Measurements from ENCODE around the gene XAF1. TPM values are rescaled to one million over a fixed set of nuclear protein-coding genes. Genes with fewer than 3 reads are reported as not detected.

XAF1 gene
- total RNA-seq, 1 donor from 2014 or later: not detected

DNA sequence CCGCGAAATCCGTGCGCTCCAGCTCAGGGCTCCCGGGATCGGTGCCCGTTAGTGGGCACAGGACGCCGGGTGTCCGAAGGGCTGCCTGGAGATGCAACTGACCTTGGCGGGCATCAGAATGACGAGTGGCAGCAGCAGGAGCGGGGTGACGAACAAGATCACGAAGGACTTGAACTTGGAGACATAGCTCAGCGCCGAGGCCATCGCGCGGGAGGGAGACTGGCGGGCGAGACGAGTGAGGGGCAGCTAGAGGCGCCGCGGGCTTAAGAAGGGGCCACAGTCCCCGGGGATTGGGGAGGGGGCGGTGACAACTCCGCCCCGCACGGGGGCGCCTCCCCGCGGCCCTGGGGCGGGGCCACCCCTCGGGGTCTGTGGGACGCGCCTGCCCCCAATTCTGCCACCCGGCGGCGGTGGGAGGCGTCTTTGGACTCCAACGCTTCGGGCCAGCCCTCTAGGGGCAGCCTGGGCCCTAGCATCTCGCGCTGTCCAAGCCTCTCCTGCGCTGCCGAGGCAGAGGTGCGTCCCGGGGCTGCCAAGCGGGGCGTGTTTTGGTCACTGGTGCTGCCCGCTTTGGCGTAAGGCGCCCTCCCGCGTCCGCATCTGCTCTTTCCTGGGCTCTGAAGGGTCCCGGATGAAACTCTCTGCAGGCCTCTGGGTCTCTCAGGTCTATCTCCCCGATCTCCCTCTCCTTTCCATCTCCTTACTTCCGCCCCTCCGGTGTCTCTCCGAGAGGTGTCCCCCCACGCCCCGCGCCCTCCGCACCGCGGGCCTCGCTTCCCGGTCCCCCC lies 42.5 kb upstream of the XAF1 start, which contains the start of gene SLC13A5:
Gene SLC13A5 (minus strand): TSS at position 240 of the 788 bp plus-strand sequence. CDS start 36 bp downstream, at position 204.
- Mint-ChIP-seq H3K36me3 (ENCODE audit: insufficient read depth) (no peaks in the 10 kb centered on the region), H3K27me3 (peaks cover 50% of the 10 kb centered on the region), H3K9me3 (ENCODE audit: low read depth) (peaks cover 19% of the 10 kb centered on the region), H3K27ac (peak within 1 kb of the TSS; percentile 84), H3K4me1 (ENCODE audit: low read depth) (peaks cover 8% of the 10 kb centered on the region), H3K4me3 (ENCODE audit: low read depth) (peak within 1 kb of the TSS; percentile 78)
- peak; percentile 72 for DNase-seq (ENCODE audit: low spot score, unreplicated experiment)
- TF ChIP-seq, protein P1, sequence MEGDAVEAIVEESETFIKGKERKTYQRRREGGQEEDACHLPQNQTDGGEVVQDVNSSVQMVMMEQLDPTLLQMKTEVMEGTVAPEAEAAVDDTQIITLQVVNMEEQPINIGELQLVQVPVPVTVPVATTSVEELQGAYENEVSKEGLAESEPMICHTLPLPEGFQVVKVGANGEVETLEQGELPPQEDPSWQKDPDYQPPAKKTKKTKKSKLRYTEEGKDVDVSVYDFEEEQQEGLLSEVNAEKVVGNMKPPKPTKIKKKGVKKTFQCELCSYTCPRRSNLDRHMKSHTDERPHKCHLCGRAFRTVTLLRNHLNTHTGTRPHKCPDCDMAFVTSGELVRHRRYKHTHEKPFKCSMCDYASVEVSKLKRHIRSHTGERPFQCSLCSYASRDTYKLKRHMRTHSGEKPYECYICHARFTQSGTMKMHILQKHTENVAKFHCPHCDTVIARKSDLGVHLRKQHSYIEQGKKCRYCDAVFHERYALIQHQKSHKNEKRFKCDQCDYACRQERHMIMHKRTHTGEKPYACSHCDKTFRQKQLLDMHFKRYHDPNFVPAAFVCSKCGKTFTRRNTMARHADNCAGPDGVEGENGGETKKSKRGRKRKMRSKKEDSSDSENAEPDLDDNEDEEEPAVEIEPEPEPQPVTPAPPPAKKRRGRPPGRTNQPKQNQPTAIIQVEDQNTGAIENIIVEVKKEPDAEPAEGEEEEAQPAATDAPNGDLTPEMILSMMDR (IDR thresholded peaks at IDR 0.05; ENCODE audit: unreplicated experiment): peak; percentile 72

DNA sequence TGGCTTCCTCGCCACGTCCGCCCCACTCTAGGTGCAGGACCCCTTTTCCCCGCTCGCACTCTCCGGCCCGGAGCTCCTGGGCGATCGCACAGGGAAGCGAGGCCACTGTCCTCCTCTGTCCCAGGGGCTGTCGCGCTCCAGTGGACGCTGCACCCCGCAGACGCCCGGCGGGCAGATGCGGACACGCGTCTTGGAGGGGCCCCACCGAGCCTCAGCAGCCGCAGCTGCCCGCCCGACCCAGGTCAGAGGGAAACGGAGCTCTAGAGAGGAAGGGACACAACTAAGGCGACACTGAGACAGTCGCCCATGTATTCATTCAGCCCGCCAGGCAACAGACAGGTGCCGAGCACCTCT lies 42.0 kb upstream of the XAF1 start:
- Mint-ChIP-seq H3K9me3 (ENCODE audit: low read depth) (peaks cover 19% of the 10 kb centered on the region), H3K27me3 (peaks cover 47% of the 10 kb centered on the region), H3K36me3 (ENCODE audit: insufficient read depth) (no peaks in the 10 kb centered on the region), H3K4me1 (ENCODE audit: low read depth) (peaks cover 8% of the 10 kb centered on the region), H3K27ac (peak overlapping the region; percentile 84), H3K4me3 (ENCODE audit: low read depth) (peak overlapping the region; percentile 78)
- TF ChIP-seq, protein P1 (IDR thresholded peaks at IDR 0.05; ENCODE audit: unreplicated experiment): no peak
- no peak for DNase-seq (ENCODE audit: low spot score, unreplicated experiment)

DNA sequence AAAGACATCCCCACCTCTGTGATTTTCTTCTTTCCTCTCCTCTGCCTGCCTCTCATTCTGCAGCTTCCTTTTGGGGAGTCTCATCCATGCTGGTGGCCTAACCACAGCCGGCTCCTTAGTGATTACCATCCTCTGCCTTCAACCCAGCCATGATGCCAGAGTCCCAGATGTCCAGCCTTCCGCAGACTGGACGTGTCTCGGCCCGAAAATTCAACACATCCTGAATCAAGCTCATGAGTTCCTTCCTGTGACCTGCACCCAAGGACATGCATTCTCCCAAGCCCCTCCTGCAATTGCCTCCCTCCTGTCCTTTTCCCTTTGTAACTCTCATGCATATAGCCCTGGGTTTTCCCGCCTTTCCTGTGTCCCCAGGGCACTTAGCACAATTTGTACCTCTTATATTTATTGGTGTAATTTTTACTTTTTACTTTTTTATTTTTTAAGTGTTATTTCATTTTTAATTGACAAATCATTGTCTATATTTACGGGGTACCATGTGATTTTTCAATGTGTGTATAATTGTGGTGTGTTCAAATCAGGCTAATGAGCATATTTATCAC lies 41.5 kb upstream of the XAF1 start:
- no peak for DNase-seq (ENCODE audit: low spot score, unreplicated experiment)
- Mint-ChIP-seq H3K27ac (no peak overlapping the region), H3K4me1 (ENCODE audit: low read depth) (peaks cover 8% of the 10 kb centered on the region), H3K4me3 (ENCODE audit: low read depth) (peak overlapping the region; percentile 78), H3K9me3 (ENCODE audit: low read depth) (peaks cover 19% of the 10 kb centered on the region), H3K27me3 (peaks cover 45% of the 10 kb centered on the region), H3K36me3 (ENCODE audit: insufficient read depth) (no peaks in the 10 kb centered on the region)
- TF ChIP-seq, protein P1 (IDR thresholded peaks at IDR 0.05; ENCODE audit: unreplicated experiment): no peak

DNA sequence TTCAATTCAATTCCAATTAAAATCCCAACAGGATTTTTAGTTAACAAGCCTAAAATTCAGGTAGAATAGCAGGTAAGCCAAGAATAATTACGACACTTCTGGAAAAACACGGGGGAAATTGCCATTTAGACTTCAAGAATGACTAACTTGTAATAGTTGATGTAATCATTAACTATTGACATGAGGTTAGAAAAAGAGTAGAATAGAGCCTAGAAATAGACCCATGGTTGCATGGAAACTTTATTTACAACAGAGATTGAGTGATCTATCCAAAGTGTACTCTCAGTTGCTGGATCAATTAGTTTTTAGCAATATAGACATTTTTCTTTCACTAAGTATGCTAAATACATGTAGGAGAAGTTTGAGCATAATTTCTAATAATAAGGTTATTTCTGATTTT lies 39.1 kb upstream of the XAF1 start:
- Mint-ChIP-seq H3K9me3 (ENCODE audit: low read depth) (peaks cover 19% of the 10 kb centered on the region), H3K4me3 (ENCODE audit: low read depth) (no peak overlapping the region), H3K36me3 (ENCODE audit: insufficient read depth) (no peaks in the 10 kb centered on the region), H3K27me3 (peaks cover 37% of the 10 kb centered on the region), H3K4me1 (ENCODE audit: low read depth) (peaks cover 8% of the 10 kb centered on the region), H3K27ac (no peak overlapping the region)
- TF ChIP-seq, protein P1 (IDR thresholded peaks at IDR 0.05; ENCODE audit: unreplicated experiment): no peak
- DNase-seq (ENCODE audit: low spot score, unreplicated experiment): no peak

DNA sequence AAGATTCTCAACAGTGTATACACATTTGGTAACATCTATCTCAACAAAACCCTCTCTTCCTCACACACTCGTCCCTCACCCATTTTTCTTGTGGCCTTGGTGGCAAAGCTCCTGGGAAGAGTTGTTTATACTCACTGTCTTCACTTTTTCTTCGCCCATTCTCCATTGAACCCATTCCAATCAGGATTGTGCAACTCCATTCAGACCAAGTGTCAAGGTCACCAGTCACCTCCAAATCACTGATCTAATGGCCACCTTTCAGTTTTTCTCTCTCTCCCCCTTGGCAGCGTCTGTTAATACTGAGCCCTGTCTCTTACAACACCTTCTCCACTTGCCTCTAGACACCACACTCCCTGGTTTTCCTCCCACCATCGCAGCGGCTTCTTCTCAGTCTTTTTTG lies 34.1 kb upstream of the XAF1 start:
- H3K4me1 Mint-ChIP-seq (ENCODE audit: low read depth): no peaks in the 10 kb centered on the region
- TF ChIP-seq, protein P1 (IDR thresholded peaks at IDR 0.05; ENCODE audit: unreplicated experiment): no peak
- no peak overlapping the region for H3K27ac Mint-ChIP-seq
- no peak overlapping the region for H3K4me3 Mint-ChIP-seq (ENCODE audit: low read depth)
- DNase-seq (ENCODE audit: low spot score, unreplicated experiment): no peak
- peaks cover 10% of the 10 kb centered on the region for H3K9me3 Mint-ChIP-seq (ENCODE audit: low read depth)
- H3K27me3 Mint-ChIP-seq: peaks cover 36% of the 10 kb centered on the region
- H3K36me3 Mint-ChIP-seq (ENCODE audit: insufficient read depth): no peaks in the 10 kb centered on the region
